BLaER1 (cell line): Measurements from ENCODE around the gene ATRN.

Experiments used
- H3K27ac ChIP-seq: shearing (Covaris generic); formaldehyde crosslinking; 2 replicates; pipeline ENCODE4 v1.8.1; 2022
- H3K27me3 ChIP-seq: shearing (Covaris generic); formaldehyde crosslinking; 2 replicates; pipeline ENCODE4 v1.8.1; 2022
- H3K36me3 ChIP-seq: shearing (Covaris generic); formaldehyde crosslinking; 2 replicates; pipeline ENCODE4 v1.8.1; 2022
- H3K4me1 ChIP-seq: shearing (Covaris generic); formaldehyde crosslinking; 2 replicates; pipeline ENCODE4 v1.8.1; 2022
- H3K4me2 ChIP-seq: shearing (Covaris generic); formaldehyde crosslinking; 2 replicates; pipeline ENCODE4 v1.8.1; 2022
- H3K4me3 ChIP-seq: shearing (Covaris generic); formaldehyde crosslinking; 2 replicates; pipeline ENCODE4 v1.8.1; 2022
- H3K9ac ChIP-seq: shearing (Covaris generic); formaldehyde crosslinking; 2 replicates; pipeline ENCODE4 v1.8.1; 2022
- H3K9me3 ChIP-seq: shearing (Covaris generic); formaldehyde crosslinking; 2 replicates; pipeline ENCODE4 v1.8.1; 2022
- H4K20me1 ChIP-seq: shearing (Covaris generic); formaldehyde crosslinking; 2 replicates; pipeline ENCODE4 v1.8.1; 2022
- Cebpa-rat ChIP-seq: shearing (Covaris generic); IDR thresholded peaks from 2 replicates; pipeline ENCODE4 v1.8.1; 2022

The ATRN gene

DNA sequence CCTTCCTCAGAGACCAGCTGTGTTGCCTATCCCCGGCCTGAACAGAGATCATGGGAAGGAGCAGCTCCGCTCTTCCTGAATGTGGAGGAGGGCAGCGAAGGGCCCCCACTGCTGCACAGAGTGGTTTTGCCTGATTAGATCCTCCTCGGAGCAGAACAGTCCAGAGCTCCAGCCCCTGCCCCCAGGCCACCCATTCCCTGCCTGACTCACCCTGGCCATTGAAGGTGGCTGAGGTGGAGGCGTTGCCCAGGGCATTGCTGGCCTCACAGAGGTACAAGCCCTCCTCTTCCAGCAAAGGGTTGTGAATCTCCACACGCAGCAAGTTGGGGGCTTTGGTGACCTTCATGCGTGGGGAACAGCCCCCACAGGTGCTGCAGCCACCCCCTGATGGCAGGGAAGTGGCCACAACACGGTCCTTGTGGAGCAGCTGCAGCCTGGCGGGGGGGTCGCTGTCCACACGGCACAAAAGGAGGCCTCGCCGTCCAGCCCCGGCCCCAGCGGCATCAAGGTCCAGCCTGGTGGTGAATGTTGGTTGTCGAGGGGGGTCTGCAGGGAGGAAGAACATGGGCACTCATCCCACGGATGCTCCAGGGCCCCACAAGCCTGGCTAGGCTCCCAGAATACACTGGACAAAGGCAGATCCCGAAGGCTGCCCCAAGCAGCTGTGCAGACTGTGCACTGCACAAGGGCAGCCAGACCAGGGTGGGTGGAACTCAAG is 226.9 kb downstream of the ATRN start:
- no peak for TF ChIP-seq Cebpa-rat
- Histone ChIP-seq H3K36me3 (no peaks in the 10 kb centered on the region), H3K4me1 (no peaks in the 10 kb centered on the region), H3K4me3 (no peak overlapping the region), H3K9ac (no peak overlapping the region), H4K20me1 (no peaks in the 10 kb centered on the region), H3K4me2 (no peak overlapping the region), H3K27ac (no peak overlapping the region), H3K27me3 (no peaks in the 10 kb centered on the region), H3K9me3 (no peaks in the 10 kb centered on the region)

GRCh38 chr20:3698591-3699001 is 227.8 kb downstream of the ATRN start:
- H3K9ac ChIP-seq, result no peak overlapping the region
- no peaks in the 10 kb centered on the region for H3K9me3 ChIP-seq
- no peaks in the 10 kb centered on the region for H3K4me1 ChIP-seq
- H3K36me3 ChIP-seq, result no peaks in the 10 kb centered on the region
- H3K27me3 ChIP-seq, result no peaks in the 10 kb centered on the region
- no peak for TF ChIP-seq Cebpa-rat
- no peak overlapping the region for H3K4me3 ChIP-seq
- no peak overlapping the region for H3K4me2 ChIP-seq
- no peak overlapping the region for H3K27ac ChIP-seq
- H4K20me1 ChIP-seq, result no peaks in the 10 kb centered on the region

- no peak overlapping the region for H3K4me3 ChIP-seq
- H3K27me3 ChIP-seq, result no peaks in the 10 kb centered on the region
- H3K9ac ChIP-seq, result no peak overlapping the region
- no peak overlapping the region for H3K27ac ChIP-seq
- H3K9me3 ChIP-seq, result no peaks in the 10 kb centered on the region
- H4K20me1 ChIP-seq, result no peaks in the 10 kb centered on the region
- no peaks in the 10 kb centered on the region for H3K4me1 ChIP-seq
- no peak for TF ChIP-seq Cebpa-rat
- H3K4me2 ChIP-seq, result no peak overlapping the region
- H3K36me3 ChIP-seq, result no peaks in the 10 kb centered on the region
Measured at GRCh38 chr20:3699037-3699436, 228.2 kb downstream of the ATRN start.
